SK-N-SH (cell line): ENCODE measurements around the gene CRAT. TPM values are rescaled to one million over a fixed set of nuclear protein-coding genes. Genes with fewer than 3 reads are reported as not detected.

Experiments used
- CTCF ChIA-PET: fragments of 300-600, 350-600 bp; formaldehyde crosslinking; extraction: SDS; loops from one replicate; lab custom pipeline; 2021; lab: Yijun Ruan, JAX
- POLR2A ChIA-PET: fragments of 350-600 bp; sonication (Branson Sonifier 250); formaldehyde crosslinking; extraction: SDS; loops from one replicate; lab custom pipeline; 2020; ENCODE audit warnings: antibody characterized with exemption, inconsistent platforms; lab: Yijun Ruan, JAX
- DNase-seq: peaks from one replicate; pipeline ENCODE4 v3.0.0; 2012
- H2AFZ ChIP-seq: fragments of 200-600 bp; sonication (generic); 2 replicates; pipeline ENCODE4 v1.8.1; 2016; ENCODE audit warnings: antibody characterized with exemption, mild to moderate bottlenecking, low read depth
- H3F3A ChIP-seq: fragments of 200-600 bp; sonication (generic); replicated peaks from 2 replicates; pipeline ENCODE3; 2016; ENCODE audit warnings: antibody characterized with exemption, mild to moderate bottlenecking; ENCODE audit not compliant: insufficient read depth
- H3K27ac ChIP-seq, 2 experiments: fragments of 200-500 bp in 1 of 2; fragments of 200-600 bp in 1 of 2; sonication (Bioruptor generic) in 1 of 2; sonication (generic), shearing (Covaris generic) in 1 of 2; 2 replicates each; pipeline versions ENCODE4 v1.5.1 to v1.6.1; 2014 to 2016; ENCODE audit warnings: low read depth in 2 of 2, inconsistent platforms in 1 of 2, low read length in 1 of 2, mild to moderate bottlenecking in 1 of 2, mixed read lengths in 1 of 2
- H3K27me3 ChIP-seq: fragments of 200-600 bp; sonication (generic), shearing (Covaris generic); 2 replicates; pipeline ENCODE4 v1.6.1; 2016; ENCODE audit warnings: mixed run types; ENCODE audit not compliant: insufficient read depth
- H3K36me3 ChIP-seq, 2 experiments: fragments of 200-500 bp in 1 of 2; fragments of 200-600 bp in 1 of 2; sonication (Bioruptor generic) in 1 of 2; sonication (generic) in 1 of 2; replicated peaks in 1 of 2; 2 replicates each; pipeline versions ENCODE3 to v1.5.1; 2014 to 2016; ENCODE audit warnings: low read length in 1 of 2, mild to moderate bottlenecking in 1 of 2; ENCODE audit not compliant: insufficient read depth in 2 of 2, control insufficient read depth in 1 of 2
- H3K4me1 ChIP-seq, 2 experiments: fragments of 200-500 bp in 1 of 2; fragments of 200-600 bp in 1 of 2; sonication (Bioruptor generic) in 1 of 2; sonication (generic), shearing (Covaris generic) in 1 of 2; 2 replicates each; pipeline versions ENCODE4 v1.5.1 to v1.6.1; 2014 to 2016; ENCODE audit warnings: low read depth in 1 of 2, low read length in 1 of 2, mixed run types in 1 of 2; ENCODE audit not compliant: insufficient read depth in 2 of 2, control insufficient read depth in 1 of 2
- H3K4me2 ChIP-seq: fragments of 200-600 bp; sonication (generic), shearing (Covaris generic); 2 replicates; pipeline ENCODE4 v1.6.1; 2017; ENCODE audit warnings: mixed run types
- H3K4me3 ChIP-seq, 2 experiments: fragments of 200-500 bp in 1 of 2; fragments of 200-600 bp in 1 of 2; sonication (Bioruptor generic) in 1 of 2; sonication (generic), shearing (Covaris generic) in 1 of 2; 2 replicates each; pipeline versions ENCODE4 v1.5.1 to v1.8.1; 2014 to 2016; ENCODE audit warnings: low read depth in 2 of 2, inconsistent platforms in 1 of 2, low read length in 1 of 2, mild to moderate bottlenecking in 1 of 2, mixed read lengths in 1 of 2, moderate library complexity in 1 of 2
- H3K79me2 ChIP-seq: fragments of 200-600 bp; sonication (generic); 2 replicates; pipeline ENCODE4 v1.8.1; 2017; ENCODE audit warnings: mild to moderate bottlenecking; ENCODE audit not compliant: insufficient read depth
- H3K9ac ChIP-seq: fragments of 200-600 bp; sonication (generic); 2 replicates; pipeline ENCODE4 v1.6.1; 2017; ENCODE audit warnings: mixed run types
- H3K9me2 ChIP-seq: fragments of 200-600 bp; sonication (generic); 2 replicates; pipeline ENCODE4 v1.6.1; 2017; ENCODE audit warnings: mixed run types
- H3K9me3 ChIP-seq: fragments of 200-600 bp; sonication (generic); 2 replicates; pipeline ENCODE4 v1.6.1; 2017; ENCODE audit warnings: mixed run types, mild to moderate bottlenecking, moderate library complexity
- H4K20me1 ChIP-seq: fragments of 200-600 bp; sonication (generic); 2 replicates; pipeline ENCODE4 v1.6.1; 2017; ENCODE audit warnings: mild to moderate bottlenecking, mixed run types; ENCODE audit not compliant: insufficient read depth
- CTCF ChIP-seq: fragments of 200-600 bp; sonication (generic); IDR thresholded peaks from 2 replicates; pipeline ENCODE4 v1.6.1; 2017; ENCODE audit warnings: antibody characterized with exemption, mild to moderate bottlenecking, moderate library complexity
- EP300 ChIP-seq, 2 experiments: IDR thresholded peaks; 2 replicates each; pipeline versions ENCODE4 v1.4.0 to v1.6.1; 2012; ENCODE audit warnings: borderline replicate concordance in 1 of 2, low read depth in 1 of 2, low read length in 1 of 2
- EZH2phosphoT487 ChIP-seq: fragments of 200-600 bp; sonication (generic); IDR thresholded peaks from 2 replicates; pipeline ENCODE4 v1.6.1; 2017; ENCODE audit warnings: low read depth, mixed run types, mild to moderate bottlenecking, antibody characterized with exemption, moderate library complexity, borderline replicate concordance
- FOSL2 ChIP-seq: IDR thresholded peaks from 2 replicates; pipeline ENCODE4 v1.4.0; 2012; ENCODE audit warnings: low read depth, mild to moderate bottlenecking, moderate library complexity, borderline replicate concordance
- JUND ChIP-seq: IDR thresholded peaks from 2 replicates; pipeline ENCODE4 v1.4.0; 2012
- MAX ChIP-seq: IDR thresholded peaks from 2 replicates; pipeline ENCODE4 v1.4.0; 2012; ENCODE audit warnings: low read depth
- MEF2A ChIP-seq: IDR thresholded peaks from 2 replicates; pipeline ENCODE4 v1.4.0; 2012; ENCODE audit warnings: low read depth, borderline replicate concordance
- NFIC ChIP-seq: IDR thresholded peaks from 2 replicates; pipeline ENCODE4 v1.4.0; 2012; ENCODE audit warnings: borderline replicate concordance
- NRF1 ChIP-seq: IDR thresholded peaks from 2 replicates; pipeline ENCODE4 v1.6.1; 2012; ENCODE audit warnings: low read depth, mild to moderate bottlenecking, low read length
- RAD21 ChIP-seq: IDR thresholded peaks from 2 replicates; pipeline ENCODE4 v1.6.1; 2012; ENCODE audit warnings: mild to moderate bottlenecking, low read length
- RFX5 ChIP-seq: IDR thresholded peaks from 2 replicates; pipeline ENCODE4 v1.6.1; 2012; ENCODE audit warnings: mild to moderate bottlenecking, improper control_type of control experiment, low read length
- RXRA ChIP-seq: IDR thresholded peaks from 2 replicates; pipeline ENCODE4 v1.4.0; 2012; ENCODE audit warnings: low read depth, mild to moderate bottlenecking, borderline replicate concordance
- TAF1 ChIP-seq: IDR thresholded peaks from 2 replicates; pipeline ENCODE4 v1.6.1; 2012; ENCODE audit warnings: low read depth, mild to moderate bottlenecking, low read length, moderate library complexity, borderline replicate concordance
- TCF12 ChIP-seq: IDR thresholded peaks from 2 replicates; pipeline ENCODE4 v1.4.0; 2012
- TEAD4 ChIP-seq: IDR thresholded peaks from 2 replicates; pipeline ENCODE4 v1.4.0; 2012; ENCODE audit warnings: mild to moderate bottlenecking, borderline replicate concordance; ENCODE audit not compliant: insufficient read depth
- WGBS: methylation state at CpG from one replicate; pipeline ENCODE4 v1.1.6; 2017; ENCODE audit warnings: low lambda C conversion rate; 5-methylcytosine and 5-hydroxymethylcytosine counted together
- polyA plus RNA-seq, 3 experiments: library from polyadenylated mRNA; depleted of rRNA; stranded (reverse); fragments of >200 nt; gene quantifications; 2 replicates each; pipeline ENCODE4 v1.2.3, GENCODE V29; 2012

Gene CRAT
- polyA plus RNA-seq, 1 of the 3 experiments (the other 2 are of a cell fraction), result 44.5 TPM

DNA sequence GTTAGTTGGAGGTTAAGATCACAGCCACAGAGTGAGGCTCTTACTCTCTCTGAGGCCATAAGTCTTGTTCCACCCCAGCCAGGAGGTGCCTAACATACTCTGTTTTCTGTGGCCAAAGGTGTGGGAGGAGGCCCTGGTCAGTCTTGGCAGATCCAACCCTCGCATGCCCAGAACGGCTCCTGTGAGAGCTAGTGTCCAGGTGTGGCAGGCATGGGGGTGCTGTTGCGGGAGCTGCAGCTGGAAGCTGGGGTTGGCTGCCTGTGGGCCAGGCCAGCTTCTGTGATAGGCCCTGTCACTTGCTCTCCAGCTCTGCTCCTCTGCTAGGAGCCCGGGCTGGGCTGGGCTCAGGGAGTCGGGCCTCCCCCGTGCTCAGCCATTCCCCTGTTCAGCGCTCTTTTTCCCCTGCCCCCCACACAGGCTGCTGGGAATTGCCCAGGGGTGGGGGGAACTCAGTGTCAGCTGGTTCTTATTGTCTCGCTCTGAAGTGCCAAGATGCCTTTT, 35.9 kb upstream of the CRAT start:
- no peak for DNase-seq
- Histone ChIP-seq H3K79me2 (peaks cover 56% of the 10 kb centered on the region), H3K9ac (peak overlapping the region; percentile 58), H3K4me1 (peaks cover 32 to 43% of the 10 kb centered on the region in 2 experiments; a peak in 3 of 4 replicates), H3K9me2 (no peaks in the 10 kb centered on the region), H3K4me3 (no peak overlapping the region), H2AFZ (no peak overlapping the region), H3K9me3 (no peaks in the 10 kb centered on the region), H3K27me3 (no peaks in the 10 kb centered on the region), H3F3A (peaks cover 10% of the 10 kb centered on the region), H4K20me1 (no peaks in the 10 kb centered on the region), H3K36me3 (peaks cover 38% of the 10 kb centered on the region in 2 experiments), H3K4me2 (peak overlapping the region; percentile 51; the same call in 1 of the 2 replicates), H3K27ac (peak overlapping the region; percentile 2 to 84; a peak in 3 of 4 replicates)
- no peak for TF ChIP-seq NRF1
- no peak for TF ChIP-seq CTCF
- no peak for TF ChIP-seq NFIC
- TF ChIP-seq TAF1, result no peak
- 70% methylated on average over 4 of the region's 8 CpGs for WGBS
- ChIA-PET POLR2A (no interaction called here), CTCF (interaction anchor here (0.6 to 10.9 kb wide), 4 partner anchors 20 to 475 kb away, joined by 3 to 235 read pairs (median 98); no protein-coding TSS in a partner anchor)

DNA sequence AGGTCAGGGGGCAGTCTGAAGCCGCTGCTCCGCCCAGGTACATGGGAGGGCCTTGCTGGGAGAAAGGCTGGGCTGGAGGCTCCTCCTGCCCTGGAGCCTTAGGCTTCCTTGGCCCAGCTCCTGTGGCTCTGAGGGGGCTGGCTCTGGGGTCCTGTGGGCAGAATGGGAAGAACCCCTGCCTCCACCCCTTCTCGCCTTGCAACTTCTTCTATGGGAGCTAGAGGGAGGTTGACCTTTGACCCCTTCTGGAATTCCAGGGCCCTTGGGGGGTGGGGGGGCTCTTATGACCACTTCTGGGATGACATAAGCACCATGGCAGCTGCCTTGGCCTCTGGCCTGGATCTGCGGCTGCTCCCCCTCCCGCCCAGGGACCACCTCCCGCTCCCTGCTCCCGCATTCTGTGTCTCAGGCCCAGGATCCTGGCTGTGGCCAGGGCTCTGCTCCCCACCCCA, 35.3 kb upstream of the CRAT start:
- peaks cover 39 to 50% of the 10 kb centered on the region in 2 experiments; a peak in 3 of 4 replicates for H3K4me1 ChIP-seq
- POLR2A ChIA-PET, result no interaction called here

More for the DNA sequence above, 35.3 kb upstream of the CRAT start:
- CTCF ChIA-PET, result interaction anchor here (0.6 to 10.9 kb wide), 4 partner anchors 27 to 479 kb away, joined by 3 to 235 read pairs (median 98); no protein-coding TSS in a partner anchor
- Histone ChIP-seq H4K20me1 (no peaks in the 10 kb centered on the region), H3K4me2 (peak overlapping the region; percentile 51; the same call in 1 of the 2 replicates), H2AFZ (no peak overlapping the region), H3F3A (peaks cover 16% of the 10 kb centered on the region), H3K36me3 (peaks cover 32 to 38% of the 10 kb centered on the region in 2 experiments), H3K27me3 (no peaks in the 10 kb centered on the region), H3K9ac (peak overlapping the region; percentile 58), H3K79me2 (peaks cover 62% of the 10 kb centered on the region), H3K9me2 (no peaks in the 10 kb centered on the region), H3K27ac (peak overlapping the region; percentile 14 to 84), H3K9me3 (no peaks in the 10 kb centered on the region), H3K4me3 (no peak overlapping the region)
- no peak for DNase-seq
- 62% methylated on average over 3 of the region's 7 CpGs for WGBS
- TF ChIP-seq RFX5, result no peak
- no peak for TF ChIP-seq MEF2A
- peak; percentile 96 for TF ChIP-seq RXRA
- peak in 1 of 2 experiments; percentile 75; a peak in 1 of 4 replicates for TF ChIP-seq EP300 (IDR thresholded peaks at IDR 0.05; ENCODE audit: borderline replicate concordance in 1 of 2, low read depth in 1 of 2, low read length in 1 of 2)
- no peak for TF ChIP-seq EZH2phosphoT487
- peak; percentile 59 for TF ChIP-seq TCF12
- TF ChIP-seq FOSL2, result peak; percentile 44; the same call in 1 of the 2 replicates
- no peak for TF ChIP-seq RAD21
- 0 out of 2 replicates have a peak, but pooled peaks have one; percentile 18 for TF ChIP-seq MAX
- 0 out of 2 replicates have a peak, but pooled peaks have one; percentile 6 for TF ChIP-seq CTCF
- peak; percentile 90 for TF ChIP-seq TEAD4
- TF ChIP-seq NFIC, result peak; percentile 78
- TF ChIP-seq JUND, result peak; percentile 72
